Breast epithelium (tissue), 3 donors: ENCODE results near the gene ACSL1.

ENCODE experiments used
- POLR2A ChIP-seq: fragments of 450-650 bp; IDR thresholded peaks from one replicate; pipeline ENCODE4 v1.6.1; 2016; ENCODE audit warnings: antibody characterized with exemption, mild to moderate bottlenecking, moderate library complexity
- POLR2AphosphoS5 ChIP-seq, 3 donors: sonication (generic); formaldehyde crosslinking; IDR thresholded peaks; one replicate each; pipeline ENCODE4 v1.6.1; 2017; ENCODE audit warnings: antibody characterized with exemption in 3 of 3

- no peak for TF ChIP-seq POLR2A
- no peak for TF ChIP-seq POLR2AphosphoS5 (IDR thresholded peaks at IDR 0.05)
These were observed 103.0 kb downstream of the ACSL1 start for GRCh38 chr4:184722798-184723197.
